Activated T-cell treated with anti-CD3 and anti-CD28 coated beads for 1 hour (primary cell): ENCODE results near the gene UCP2.
A peak's percentile ranks its signal among the peaks of the same experiment; 100 is the strongest.

Experiments
- DNase-seq: peaks from one replicate; pipeline ENCODE4 v3.0.0-alpha.2; 2020; ENCODE audit warnings: low read depth

Gene UCP2

GRCh38 chr11:74009675-74010305 lies 27.1 kb upstream of the UCP2 start:
- no peak for DNase-seq

DNA sequence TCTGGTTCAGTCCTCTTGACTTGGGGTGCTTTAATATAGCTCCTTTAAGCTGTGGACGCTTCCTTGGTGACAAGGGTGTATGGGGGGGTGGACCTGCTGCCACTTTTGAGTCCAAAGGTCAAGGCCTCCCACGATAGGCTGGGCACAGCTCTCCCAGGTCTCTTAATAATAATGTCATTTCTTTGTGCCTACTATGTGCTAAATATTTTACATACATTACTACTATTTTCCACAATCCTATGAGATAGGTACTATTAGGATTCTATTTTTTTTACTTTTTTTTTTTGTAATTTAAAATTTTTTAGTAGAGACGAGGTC lies 26.5 kb upstream of the UCP2 start:
- DNase-seq: no peak

- no peak for DNase-seq
These were observed 26.0 kb upstream of the UCP2 start, which contains the start of gene UCP3 for GRCh38 chr11:74008373-74009229. Gene UCP3, minus strand, starts transcription at chr11:74009085. Its CDS starts 2,043 bp downstream, at chr11:74007042.

DNA sequence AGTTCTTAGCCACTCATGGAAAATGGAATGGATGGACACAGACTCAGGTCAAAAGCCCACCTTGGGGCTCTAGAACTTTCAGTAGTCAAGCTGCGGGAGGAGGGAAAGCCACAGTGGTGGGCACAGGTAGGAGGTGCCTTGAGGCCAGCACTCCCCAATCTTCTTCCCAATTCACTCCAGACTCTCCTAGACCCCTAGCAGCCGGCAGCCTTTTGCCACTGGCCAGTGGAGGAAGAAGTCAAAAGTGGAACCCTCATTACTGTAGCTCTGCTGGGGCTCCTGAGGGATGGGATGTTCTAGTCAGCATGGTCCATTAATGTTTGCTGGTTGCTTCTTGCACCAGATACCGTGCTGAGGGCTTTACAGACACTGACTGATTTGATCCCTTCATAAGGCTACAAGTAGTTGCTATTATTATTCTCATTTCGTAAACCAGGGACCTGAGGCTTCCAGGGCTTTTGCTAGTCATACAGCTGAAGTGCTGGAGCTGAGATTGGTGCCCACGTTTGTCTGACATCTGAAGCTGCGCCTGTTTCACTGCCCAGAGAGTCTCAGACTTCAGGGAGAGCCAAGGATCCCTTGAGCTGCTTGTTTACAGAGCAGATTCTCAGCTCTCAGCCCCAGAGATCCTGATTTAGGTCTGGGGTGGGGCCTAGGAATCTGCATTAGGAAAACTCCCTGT lies 25.2 kb upstream of the UCP2 start:
- DNase-seq: no peak

- no peak for DNase-seq
These were observed 24.2 kb upstream of the UCP2 start for GRCh38 chr11:74006743-74007304.

- no peak for DNase-seq
These were observed 23.3 kb upstream of the UCP2 start for GRCh38 chr11:74005721-74006517.

DNA sequence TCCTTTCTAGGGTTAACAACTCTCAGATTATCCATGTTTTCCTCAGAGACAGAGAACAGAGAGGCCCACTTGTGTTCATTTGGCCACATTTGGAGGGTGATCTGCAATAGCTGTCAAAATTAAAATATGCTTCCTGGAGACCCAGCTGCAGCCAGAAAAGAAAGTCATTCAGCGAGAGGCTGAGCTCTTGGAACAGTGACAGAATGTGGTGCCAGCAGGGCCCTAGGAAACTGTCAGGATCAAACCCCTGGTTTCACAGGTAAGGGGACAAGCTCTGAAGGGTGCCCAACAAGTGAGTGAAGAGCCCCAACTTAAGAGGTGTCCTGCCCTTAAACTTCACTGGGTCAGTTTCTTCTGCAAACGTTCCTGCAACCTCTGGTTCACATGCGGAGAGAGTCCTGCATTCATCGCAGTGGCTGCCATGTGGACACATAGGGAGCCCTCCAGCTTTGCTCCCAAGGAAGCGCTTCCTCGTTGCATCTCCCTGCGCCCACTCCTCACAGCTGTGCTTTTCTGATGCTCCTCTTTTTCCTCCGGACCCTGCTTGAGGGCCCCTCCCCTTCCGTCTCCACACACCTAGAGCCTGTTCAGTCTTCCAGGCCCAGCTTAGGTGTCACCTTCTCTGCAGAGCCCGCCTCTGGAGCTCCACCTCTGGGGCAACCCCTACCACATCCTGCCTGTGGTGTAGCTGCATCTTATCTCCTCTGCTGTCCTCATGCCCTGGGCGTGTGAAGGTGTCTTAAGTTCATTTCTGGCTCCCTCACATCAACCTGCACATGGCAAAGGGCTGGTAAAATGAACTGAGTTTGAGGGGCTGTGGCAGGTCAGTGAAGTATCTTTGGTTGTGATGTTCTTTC lies 22.3 kb upstream of the UCP2 start:
- DNase-seq: peak; percentile 71

DNA sequence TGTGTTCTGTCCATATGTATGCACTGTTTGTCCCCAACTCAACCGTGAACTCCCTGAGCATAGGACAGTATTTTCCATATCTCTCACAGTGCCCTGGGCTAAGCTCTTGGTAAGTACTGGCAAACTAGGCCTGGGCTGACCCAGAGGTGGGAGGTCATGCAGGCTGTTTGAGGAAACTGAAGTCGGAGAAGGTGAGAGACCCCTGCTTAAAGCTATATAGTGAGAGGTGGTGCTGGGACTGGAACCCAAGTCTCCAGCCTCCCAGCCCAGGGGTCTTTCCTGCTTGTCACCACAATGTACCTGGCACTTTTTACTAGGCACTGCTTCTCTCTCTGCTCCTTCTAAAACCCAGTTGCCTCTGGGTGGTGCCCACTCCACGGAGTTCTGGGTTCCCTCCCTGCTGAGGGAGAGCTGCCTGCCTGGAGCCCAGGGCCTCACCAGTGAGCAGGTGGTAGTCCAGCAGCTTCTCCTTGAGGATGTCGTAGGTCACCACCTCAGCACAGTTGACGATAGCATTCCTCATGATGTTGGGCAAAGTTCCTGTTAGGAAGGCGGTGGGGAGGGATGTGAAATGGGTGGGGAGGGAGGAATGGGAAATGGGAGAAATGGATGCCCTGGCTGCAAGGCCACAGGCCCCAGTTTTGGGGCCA lies 21.5 kb upstream of the UCP2 start:
- DNase-seq: no peak

- no peak for DNase-seq
These were observed 20.2 kb upstream of the UCP2 start for GRCh38 chr11:74002832-74003231.

DNA sequence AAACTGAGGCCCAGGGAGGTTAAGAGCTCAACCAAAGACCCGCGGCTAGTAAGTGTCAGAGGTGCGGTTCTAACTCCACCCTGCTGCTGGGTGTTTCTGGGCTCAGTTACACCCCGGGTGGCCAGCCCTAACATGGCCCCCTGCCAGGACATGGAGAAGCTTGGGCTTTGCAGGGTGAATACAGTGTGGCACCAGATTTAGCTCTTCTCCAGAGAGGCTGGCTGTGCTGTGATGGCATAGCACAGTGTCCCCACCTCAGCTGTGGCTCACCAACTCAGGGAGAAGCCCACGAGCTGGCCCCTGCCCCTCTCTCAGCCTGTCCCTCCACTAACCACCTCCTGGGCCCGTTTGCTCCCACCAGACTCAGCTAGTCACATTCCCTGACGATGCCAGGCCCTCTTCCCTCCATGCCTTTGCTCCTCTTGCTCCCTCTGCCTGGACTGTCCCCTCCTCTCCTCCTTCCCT lies 19.2 kb upstream of the UCP2 start:
- no peak for DNase-seq

GRCh38 chr11:74000307-74001133 lies 17.9 kb upstream of the UCP2 start:
- DNase-seq: no peak

GRCh38 chr11:73999581-74000306 lies 17.1 kb upstream of the UCP2 start:
- DNase-seq: no peak

GRCh38 chr11:73998846-73999575 lies 16.4 kb upstream of the UCP2 start:
- no peak for DNase-seq

- no peak for DNase-seq
These were observed 14.6 kb upstream of the UCP2 start for GRCh38 chr11:73997120-73997770.

GRCh38 chr11:73996161-73996747 lies 13.6 kb upstream of the UCP2 start:
- DNase-seq: no peak

DNA sequence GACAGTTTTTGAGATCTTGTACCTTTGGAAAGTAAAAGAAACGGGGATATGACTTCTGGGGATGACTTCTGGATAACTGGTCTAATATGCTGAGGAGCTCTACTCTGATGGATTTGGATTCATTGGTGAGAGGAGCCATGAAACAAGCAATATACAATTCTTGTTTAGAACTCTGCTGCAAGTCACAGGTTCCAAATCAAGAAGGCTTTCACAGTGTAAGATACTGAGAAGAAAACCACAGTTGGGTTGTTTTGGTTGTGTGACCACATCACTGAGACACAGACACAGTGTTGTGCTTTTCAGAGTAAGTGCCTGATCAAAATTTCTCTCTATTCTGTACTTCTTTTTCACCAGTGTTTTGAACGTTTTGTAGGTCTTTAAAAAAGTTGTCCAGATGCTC lies 13.1 kb upstream of the UCP2 start:
- DNase-seq: no peak

DNA sequence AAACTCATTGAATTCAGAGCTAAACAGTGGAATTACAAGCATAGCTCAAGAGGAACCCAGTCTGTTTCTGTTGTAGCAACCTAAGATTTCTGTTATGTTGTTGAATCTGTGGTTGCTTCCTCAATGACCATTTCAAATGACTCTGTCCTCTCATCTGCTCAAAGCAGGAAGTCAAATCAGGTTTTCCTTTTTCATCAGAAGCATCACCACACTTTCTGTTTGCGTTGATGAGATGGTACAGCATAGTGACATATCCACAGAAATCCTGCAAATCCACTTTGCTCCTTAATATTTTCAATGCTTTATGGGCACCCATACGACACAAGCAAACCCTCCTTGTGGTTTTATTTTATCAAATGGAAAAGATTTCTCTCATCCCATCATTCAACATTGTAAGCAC lies 12.6 kb upstream of the UCP2 start:
- DNase-seq: no peak
